ENCODE results near the gene LMOD1.
"Not testable (repeated sequence)": the region's sequence is repeated elsewhere in the genome, so short reads cannot be mapped to it uniquely, and the experiment has no call there.

The LMOD1 gene

GRCh38 chr1:201911826-201912571 is 34.3 kb downstream of the LMOD1 start:
- Histone ChIP-seq H3K27me3 (ENCODE audit: control insufficient read depth, insufficient read depth, low read length) (peaks cover 14% of the 10 kb centered on the region), H3K36me3 (ENCODE audit: insufficient read depth, low read length) (no peaks in the 10 kb centered on the region), H3K9ac (ENCODE audit: low read depth, low read length) (no peak overlapping the region), H3K4me2 (ENCODE audit: low read length) (no peak overlapping the region), H3K4me3 (ENCODE audit: low read length) (no peak overlapping the region), H3K9me3 (replicated peaks; ENCODE audit: low read length) (no peaks in the 10 kb centered on the region), H3K4me1 (ENCODE audit: control insufficient read depth, insufficient read depth, low read length) (peaks cover 11% of the 10 kb centered on the region)

- no peak overlapping the region for H3K9ac ChIP-seq (ENCODE audit: low read depth, low read length)
- no peaks in the 10 kb centered on the region for H3K36me3 ChIP-seq (ENCODE audit: insufficient read depth, low read length)
- H3K4me2 ChIP-seq (ENCODE audit: low read length), result no peak overlapping the region
- H3K4me1 ChIP-seq (ENCODE audit: control insufficient read depth, insufficient read depth, low read length), result peaks cover 11% of the 10 kb centered on the region
- H3K4me3 ChIP-seq (ENCODE audit: low read length), result no peak overlapping the region
- H3K27me3 ChIP-seq (ENCODE audit: control insufficient read depth, insufficient read depth, low read length), result peaks cover 16% of the 10 kb centered on the region
- no peaks in the 10 kb centered on the region for H3K9me3 ChIP-seq (replicated peaks; ENCODE audit: low read length)
Measured at GRCh38 chr1:201907621-201908020, 38.7 kb downstream of the LMOD1 start.

GRCh38 chr1:201906336-201906735 is 40.0 kb downstream of the LMOD1 start:
- Histone ChIP-seq H3K4me3 (ENCODE audit: low read length) (no peak overlapping the region), H3K9ac (ENCODE audit: low read depth, low read length) (no peak overlapping the region), H3K27me3 (ENCODE audit: control insufficient read depth, insufficient read depth, low read length) (peaks cover 16% of the 10 kb centered on the region), H3K9me3 (replicated peaks; ENCODE audit: low read length) (no peaks in the 10 kb centered on the region), H3K4me1 (ENCODE audit: control insufficient read depth, insufficient read depth, low read length) (peaks cover 11% of the 10 kb centered on the region), H3K4me2 (ENCODE audit: low read length) (no peak overlapping the region), H3K36me3 (ENCODE audit: insufficient read depth, low read length) (no peaks in the 10 kb centered on the region)

DNA sequence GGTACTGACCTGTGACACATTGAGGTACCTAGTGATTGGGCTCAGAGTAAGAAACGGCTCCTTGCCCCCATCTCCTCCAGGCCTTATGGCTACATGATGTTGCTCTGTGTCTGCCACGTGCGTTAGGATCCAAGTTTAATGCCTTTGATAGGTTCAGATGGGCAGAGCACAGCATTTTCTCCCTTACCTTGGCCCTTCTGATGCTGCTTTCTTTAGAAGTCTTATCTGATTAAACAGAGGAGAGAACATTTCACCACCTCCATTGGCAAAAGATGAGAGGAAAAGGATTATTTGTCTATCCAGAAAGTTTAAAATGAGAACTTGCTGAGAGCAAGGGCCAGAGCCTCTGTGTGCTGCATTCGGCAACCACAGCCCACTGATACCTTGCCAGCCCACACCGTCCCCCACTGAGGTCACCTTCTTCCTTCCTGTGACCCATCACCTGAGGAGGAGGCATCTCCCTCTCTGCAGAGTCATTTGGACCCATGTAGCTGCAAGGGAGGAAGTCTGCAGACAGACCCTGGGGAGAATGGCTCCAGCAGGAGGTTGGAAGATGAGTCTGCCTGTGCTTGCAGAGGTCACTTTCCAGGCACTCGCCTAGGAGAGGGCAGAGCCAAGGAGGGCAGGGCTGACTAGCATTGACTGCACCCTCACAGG is 41.0 kb downstream of the LMOD1 start:
- Histone ChIP-seq H3K9ac (ENCODE audit: low read depth, low read length) (no peak overlapping the region), H3K4me1 (ENCODE audit: control insufficient read depth, insufficient read depth, low read length) (peaks cover 11% of the 10 kb centered on the region), H3K4me3 (ENCODE audit: low read length) (no peak overlapping the region), H3K9me3 (replicated peaks; ENCODE audit: low read length) (no peaks in the 10 kb centered on the region), H3K27me3 (ENCODE audit: control insufficient read depth, insufficient read depth, low read length) (peaks cover 16% of the 10 kb centered on the region), H3K36me3 (ENCODE audit: insufficient read depth, low read length) (no peaks in the 10 kb centered on the region), H3K4me2 (ENCODE audit: low read length) (no peak overlapping the region)

GRCh38 chr1:201904579-201904978 is 41.8 kb downstream of the LMOD1 start:
- Histone ChIP-seq H3K4me2 (ENCODE audit: low read length) (no peak overlapping the region), H3K4me3 (ENCODE audit: low read length) (no peak overlapping the region), H3K36me3 (ENCODE audit: insufficient read depth, low read length) (no peaks in the 10 kb centered on the region), H3K27me3 (ENCODE audit: control insufficient read depth, insufficient read depth, low read length) (peaks cover 18% of the 10 kb centered on the region), H3K9me3 (replicated peaks; ENCODE audit: low read length) (no peaks in the 10 kb centered on the region), H3K9ac (ENCODE audit: low read depth, low read length) (no peak overlapping the region), H3K4me1 (ENCODE audit: control insufficient read depth, insufficient read depth, low read length) (peaks cover 11% of the 10 kb centered on the region)

- Histone ChIP-seq H3K9me3 (replicated peaks; ENCODE audit: low read length) (no peaks in the 10 kb centered on the region), H3K27me3 (ENCODE audit: control insufficient read depth, insufficient read depth, low read length) (peaks cover 11% of the 10 kb centered on the region), H3K4me3 (ENCODE audit: low read length) (no peak overlapping the region), H3K36me3 (ENCODE audit: insufficient read depth, low read length) (no peaks in the 10 kb centered on the region), H3K9ac (ENCODE audit: low read depth, low read length) (no peak overlapping the region), H3K4me2 (ENCODE audit: low read length) (no peak overlapping the region), H3K4me1 (ENCODE audit: control insufficient read depth, insufficient read depth, low read length) (peaks cover 11% of the 10 kb centered on the region)
Measured at GRCh38 chr1:201903135-201903534, 43.2 kb downstream of the LMOD1 start.

DNA sequence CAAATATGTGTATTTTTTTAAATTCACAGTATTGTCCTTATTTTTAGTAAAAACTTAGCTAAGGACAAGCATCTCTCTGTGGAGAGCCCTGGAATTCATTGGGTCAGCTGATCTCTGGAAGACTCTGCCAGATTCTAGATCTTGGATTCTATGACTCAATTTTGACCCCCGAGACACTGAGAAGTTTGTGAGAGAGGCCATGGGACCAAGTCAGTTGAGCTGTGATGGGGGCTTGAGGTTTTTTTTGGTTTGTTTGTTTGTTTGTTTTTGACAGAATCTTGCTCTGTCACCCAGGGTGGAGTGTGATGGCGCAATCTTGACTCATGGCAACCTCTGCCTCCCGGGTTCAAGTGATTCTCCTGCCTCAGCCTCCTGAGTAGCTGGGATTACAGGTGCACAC is 44.1 kb downstream of the LMOD1 start:
- H3K4me3 ChIP-seq (ENCODE audit: low read length), result no peak overlapping the region
- peaks cover 11% of the 10 kb centered on the region for H3K27me3 ChIP-seq (ENCODE audit: control insufficient read depth, insufficient read depth, low read length)
- no peaks in the 10 kb centered on the region for H3K36me3 ChIP-seq (ENCODE audit: insufficient read depth, low read length)
- no peak overlapping the region for H3K4me2 ChIP-seq (ENCODE audit: low read length)
- no peaks in the 10 kb centered on the region for H3K9me3 ChIP-seq (replicated peaks; ENCODE audit: low read length)
- H3K9ac ChIP-seq (ENCODE audit: low read depth, low read length), result no peak overlapping the region
- H3K4me1 ChIP-seq (ENCODE audit: control insufficient read depth, insufficient read depth, low read length), result peaks cover 13% of the 10 kb centered on the region

GRCh38 chr1:201901036-201901435 is 45.3 kb downstream of the LMOD1 start:
- H3K27me3 ChIP-seq (ENCODE audit: control insufficient read depth, insufficient read depth, low read length); H3K36me3 ChIP-seq (ENCODE audit: insufficient read depth, low read length); H3K4me3 ChIP-seq (ENCODE audit: low read length); H3K9me3 ChIP-seq (replicated peaks; ENCODE audit: low read length); H3K4me2 ChIP-seq (ENCODE audit: low read length); H3K9ac ChIP-seq (ENCODE audit: low read depth, low read length): not testable (repeated sequence)
- H3K4me1 ChIP-seq (ENCODE audit: control insufficient read depth, insufficient read depth, low read length), result peaks cover 22% of the 10 kb centered on the region

DNA sequence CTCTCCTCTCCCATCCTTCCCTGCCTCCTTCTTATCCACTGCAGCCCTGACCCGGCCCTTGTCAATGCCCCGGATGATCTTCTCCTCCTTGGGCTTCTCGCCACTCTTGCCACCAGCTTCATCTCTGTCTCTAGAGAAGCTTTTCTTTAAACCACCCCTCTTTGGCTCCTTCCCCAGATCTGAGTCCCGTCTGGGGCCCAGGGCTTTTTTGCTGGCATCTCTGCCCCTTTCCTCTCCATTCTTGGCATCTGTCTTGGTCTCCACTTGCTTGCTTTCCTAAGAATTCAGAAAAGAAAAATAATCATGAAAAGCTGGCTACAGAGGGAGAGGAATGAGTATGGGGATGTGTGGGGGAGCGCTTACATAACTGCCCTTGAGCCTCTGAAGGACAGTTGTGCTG is 45.9 kb downstream of the LMOD1 start:
- Histone ChIP-seq H3K4me3 (ENCODE audit: low read length) (no peak overlapping the region), H3K36me3 (ENCODE audit: insufficient read depth, low read length) (no peaks in the 10 kb centered on the region), H3K4me2 (ENCODE audit: low read length) (no peak overlapping the region), H3K9me3 (replicated peaks; ENCODE audit: low read length) (no peaks in the 10 kb centered on the region), H3K27me3 (ENCODE audit: control insufficient read depth, insufficient read depth, low read length) (peaks cover 7% of the 10 kb centered on the region), H3K4me1 (ENCODE audit: control insufficient read depth, insufficient read depth, low read length) (peaks cover 24% of the 10 kb centered on the region), H3K9ac (ENCODE audit: low read depth, low read length) (no peak overlapping the region)

GRCh38 chr1:201899683-201900429 is 46.5 kb downstream of the LMOD1 start:
- Histone ChIP-seq H3K9me3 (replicated peaks; ENCODE audit: low read length) (no peaks in the 10 kb centered on the region), H3K4me3 (ENCODE audit: low read length) (no peak overlapping the region), H3K9ac (ENCODE audit: low read depth, low read length) (no peak overlapping the region), H3K4me2 (ENCODE audit: low read length) (no peak overlapping the region), H3K36me3 (ENCODE audit: insufficient read depth, low read length) (no peaks in the 10 kb centered on the region), H3K4me1 (ENCODE audit: control insufficient read depth, insufficient read depth, low read length) (peaks cover 24% of the 10 kb centered on the region), H3K27me3 (ENCODE audit: control insufficient read depth, insufficient read depth, low read length) (peaks cover 7% of the 10 kb centered on the region)

DNA sequence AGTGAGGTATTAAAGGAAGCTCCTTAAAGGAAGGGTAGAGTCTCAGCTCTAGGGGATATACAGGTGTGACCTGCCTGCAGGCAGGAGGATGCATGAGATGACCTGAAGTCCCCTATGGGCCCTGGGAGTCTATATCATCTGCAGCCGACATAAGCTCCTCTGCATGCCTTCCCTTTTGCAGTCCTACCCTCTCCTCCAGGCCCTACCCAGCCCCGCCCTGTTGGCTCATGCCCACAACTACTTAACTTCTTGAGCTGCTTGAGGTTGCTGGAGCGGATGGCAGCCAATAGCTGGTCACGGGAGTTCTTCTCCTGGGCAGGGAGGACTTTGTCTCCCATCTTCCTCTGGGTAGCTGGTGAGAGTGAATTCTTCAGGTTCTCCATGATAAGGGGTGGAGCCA is 47.4 kb downstream of the LMOD1 start:
- peaks cover 24% of the 10 kb centered on the region for H3K4me1 ChIP-seq (ENCODE audit: control insufficient read depth, insufficient read depth, low read length)
- no peak overlapping the region for H3K4me2 ChIP-seq (ENCODE audit: low read length)
- peaks cover 7% of the 10 kb centered on the region for H3K27me3 ChIP-seq (ENCODE audit: control insufficient read depth, insufficient read depth, low read length)
- H3K9me3 ChIP-seq (replicated peaks; ENCODE audit: low read length), result no peaks in the 10 kb centered on the region
- no peaks in the 10 kb centered on the region for H3K36me3 ChIP-seq (ENCODE audit: insufficient read depth, low read length)
- H3K9ac ChIP-seq (ENCODE audit: low read depth, low read length), result no peak overlapping the region
- H3K4me3 ChIP-seq (ENCODE audit: low read length), result no peak overlapping the region

Measured in skeletal muscle satellite cell (primary cell).